Liver (tissue), 9 donors: ENCODE measurements around the gene FITM2. TPM values are rescaled to one million over a fixed set of nuclear protein-coding genes. Genes with fewer than 3 reads are reported as not detected.

Experiments
- DNase-seq: peaks from one replicate; pipeline ENCODE4 v3.0.0-alpha.2; 2017; ENCODE audit warnings: low spot score
- H3K27ac ChIP-seq, 2 donors: one replicate each; pipeline ENCODE4 v1.7.0; 2013; ENCODE audit warnings: inconsistent platforms in 2 of 2, low read length in 2 of 2, control low read depth in 1 of 2, low read depth in 1 of 2, mild to moderate bottlenecking in 1 of 2
- H3K27me3 ChIP-seq, 4 donors: one replicate each; pipeline versions ENCODE4 v1.6.1 to v1.7.0; 2013; ENCODE audit warnings: low read length in 3 of 4, inconsistent platforms in 1 of 4, mild to moderate bottlenecking in 1 of 4, moderate library complexity in 1 of 4; ENCODE audit not compliant: control insufficient read depth in 4 of 4, insufficient read depth in 4 of 4
- H3K36me3 ChIP-seq, 4 donors: one replicate each; pipeline versions ENCODE4 v1.6.1 to v1.7.0; 2013; ENCODE audit warnings: low read length in 3 of 4, mild to moderate bottlenecking in 3 of 4, low read depth in 1 of 4, moderate library complexity in 1 of 4; ENCODE audit not compliant: control insufficient read depth in 4 of 4, insufficient read depth in 3 of 4
- H3K4me1 ChIP-seq, 4 donors: one replicate each; pipeline versions ENCODE4 v1.6.1 to v1.7.0; 2013; ENCODE audit warnings: low read length in 3 of 4, mild to moderate bottlenecking in 3 of 4, moderate library complexity in 1 of 4; ENCODE audit not compliant: control insufficient read depth in 4 of 4, insufficient read depth in 4 of 4
- H3K4me3 ChIP-seq, 3 donors: one replicate each; pipeline versions ENCODE4 v1.6.1 to v1.7.0; 2013; ENCODE audit warnings: low read length in 3 of 3, control low read depth in 1 of 3, low read depth in 1 of 3, mild to moderate bottlenecking in 1 of 3
- H3K9ac ChIP-seq, 2 donors: one replicate each; pipeline ENCODE4 v1.7.0; 2013; ENCODE audit warnings: low read length in 2 of 2, mild to moderate bottlenecking in 2 of 2, moderate library complexity in 2 of 2, control low read depth in 1 of 2, low read depth in 1 of 2
- H3K9me3 ChIP-seq, 4 donors: one replicate each; pipeline versions ENCODE4 v1.6.1 to v1.7.0; 2013; ENCODE audit warnings: low read length in 3 of 4; ENCODE audit not compliant: control insufficient read depth in 4 of 4
- EGR1 ChIP-seq, 2 donors: IDR thresholded peaks; 2 replicates each; pipeline ENCODE4 v1.6.1; 2016 to 2018; ENCODE audit warnings: antibody characterized with exemption in 2 of 2, low read depth in 2 of 2
- FOXA1 ChIP-seq: IDR thresholded peaks from 2 replicates; pipeline ENCODE4 v1.6.1; 2016; ENCODE audit warnings: antibody characterized with exemption
- FOXA2 ChIP-seq: IDR thresholded peaks from 2 replicates; pipeline ENCODE4 v1.6.1; 2016; ENCODE audit warnings: antibody characterized with exemption
- GABPA ChIP-seq, 2 donors: IDR thresholded peaks in 1 of 2; conservative IDR thresholded peaks in 1 of 2; 2 replicates each; pipeline ENCODE4 v1.6.1; 2016; ENCODE audit warnings: antibody characterized with exemption in 2 of 2, mild to moderate bottlenecking in 1 of 2, moderate library complexity in 1 of 2
- HNF4A ChIP-seq, 2 donors: conservative IDR thresholded peaks; 2 replicates each; pipeline ENCODE4 v1.6.1; 2016; ENCODE audit warnings: antibody characterized with exemption in 2 of 2, mild to moderate bottlenecking in 2 of 2
- HNF4G ChIP-seq: IDR thresholded peaks from 2 replicates; pipeline ENCODE4 v1.6.1; 2016; ENCODE audit warnings: antibody characterized with exemption
- JUND ChIP-seq, 2 donors: IDR thresholded peaks; 2 replicates each; pipeline ENCODE4 v1.6.1; 2016; ENCODE audit warnings: antibody characterized with exemption in 2 of 2
- NR2F2 ChIP-seq: IDR thresholded peaks from 2 replicates; pipeline ENCODE4 v1.6.1; 2016; ENCODE audit warnings: antibody characterized with exemption
- RAD21 ChIP-seq, 2 donors: IDR thresholded peaks; 2 replicates each; pipeline ENCODE4 v1.6.1; 2016; ENCODE audit warnings: antibody characterized with exemption in 2 of 2, mild to moderate bottlenecking in 2 of 2
- RXRA ChIP-seq, 2 donors: IDR thresholded peaks; 2 replicates each; pipeline ENCODE4 v1.6.1; 2017 to 2018; ENCODE audit warnings: antibody characterized with exemption in 2 of 2, mild to moderate bottlenecking in 1 of 2
- SP1 ChIP-seq: IDR thresholded peaks from 2 replicates; pipeline ENCODE4 v1.6.1; 2018; ENCODE audit warnings: antibody characterized with exemption, mild to moderate bottlenecking
- YY1 ChIP-seq: IDR thresholded peaks from 2 replicates; pipeline ENCODE4 v1.6.1; 2016; ENCODE audit warnings: antibody characterized with exemption, mild to moderate bottlenecking
- WGBS: extraction: QIAGEN DNeasy Blood & Tissue Kit; methylation state at CpG from one replicate; pipeline ENCODE4 v1.1.7; 2013; 5-methylcytosine and 5-hydroxymethylcytosine counted together
- polyA plus RNA-seq, 2 donors: library from polyadenylated mRNA; stranded (reverse) in 1 of 2; unstranded in 1 of 2; fragments of 200-250 nt in 1 of 2; fragments of >200 nt in 1 of 2; fragmentation: Nextera tagmentation in 1 of 2; extraction: Ambion mirVana in 1 of 2; gene quantifications; one replicate each; pipeline versions ENCODE4 v1.2.1 to v1.2.3, GENCODE V29; 2013 to 2015
- total RNA-seq, 2 donors: library from RNA; depleted of rRNA; stranded (reverse); fragments of >200 nt; gene quantifications; one replicate each; pipeline ENCODE4 v1.2.3, GENCODE V29; 2014
- TF ChIP-seq, protein P1 (sequence below): IDR thresholded peaks from 2 replicates; pipeline ENCODE4 v1.6.1; 2016; ENCODE audit warnings: antibody characterized with exemption
- TF ChIP-seq, protein P2 (sequence below): IDR thresholded peaks from 2 replicates; pipeline ENCODE4 v1.6.1; 2016; ENCODE audit warnings: antibody characterized with exemption, mild to moderate bottlenecking
- donor health status: healthy.
- donor health status: healthy.
- donor health status: healthy.
- donor health status: healthy.
- donor health status: healthy.

The FITM2 gene
- total and polyA plus RNA-seq, 4 donors: 3.3 to 9.9 (median 3.9) TPM

DNA sequence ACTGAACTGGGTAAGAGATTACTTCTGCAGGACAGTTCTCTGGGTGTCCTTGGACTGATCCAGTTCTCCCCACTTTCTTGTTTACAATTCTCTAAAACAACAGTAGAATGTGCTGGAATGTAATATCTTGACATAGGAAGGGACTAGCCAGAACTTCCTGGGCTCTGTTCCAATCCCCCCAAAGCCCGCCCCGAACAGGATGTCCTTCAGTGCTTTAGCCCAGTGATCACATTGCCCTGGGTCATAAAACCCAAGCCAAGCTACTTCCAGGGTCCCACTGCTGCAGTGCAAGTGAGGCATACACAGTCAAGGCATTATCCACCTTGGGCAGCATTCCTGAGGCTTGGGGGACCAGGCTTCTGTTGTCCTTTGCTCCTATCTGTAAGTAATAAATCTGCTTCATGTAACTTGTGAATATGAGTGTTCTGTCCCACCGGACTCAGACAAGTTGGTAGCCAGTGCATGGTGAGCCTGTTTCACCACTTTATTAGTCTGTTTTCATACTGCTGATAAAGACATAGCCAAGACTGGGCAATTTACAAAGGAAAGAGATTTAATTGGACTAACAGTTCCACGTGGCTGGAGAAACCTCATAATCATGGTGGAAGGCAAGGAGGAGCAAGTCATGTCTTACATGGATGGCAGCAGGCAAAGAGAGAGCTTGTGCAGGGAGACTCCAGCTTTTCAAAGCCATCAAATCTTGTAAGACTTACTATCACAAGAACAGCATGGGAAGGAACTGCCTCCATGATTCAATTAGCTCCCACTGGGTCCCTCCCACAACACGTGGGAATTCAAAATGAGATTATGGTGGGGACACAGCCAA lies 23.5 kb downstream of the FITM2 start (continued):
- TF ChIP-seq HNF4G: no peak

DNA sequence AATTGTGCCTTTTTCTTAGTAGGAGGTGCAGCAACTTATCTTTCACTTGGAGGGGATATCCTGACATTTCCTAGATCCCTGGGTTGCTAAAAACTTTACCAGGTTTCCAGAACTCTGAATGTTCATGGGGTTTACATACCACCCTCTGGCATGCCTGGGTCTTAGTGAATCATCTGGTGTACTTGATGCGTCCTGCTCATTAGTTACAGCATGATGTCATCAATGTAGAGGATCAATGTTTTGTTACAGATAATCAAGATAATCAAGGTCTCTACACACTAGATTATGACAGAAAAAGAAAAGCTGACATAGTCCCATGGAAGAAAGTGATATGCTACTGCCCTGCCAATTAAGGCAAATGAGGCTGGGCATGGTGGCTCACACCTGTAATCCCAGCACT lies 27.0 kb downstream of the FITM2 start:
- no peak overlapping the region for H3K4me3 ChIP-seq
- no peaks in the 10 kb centered on the region for H3K9me3 ChIP-seq
- no peak for DNase-seq
- 100% methylated on average over 1 of the region's 1 CpG for WGBS
- no peaks in the 10 kb centered on the region for H3K4me1 ChIP-seq
- H3K27ac ChIP-seq: no peak overlapping the region
- TF ChIP-seq RAD21 (IDR thresholded peaks at IDR 0.05) (no peak), EGR1 (IDR thresholded peaks at IDR 0.05; ENCODE audit: low read depth in 2 of 2) (no peak), SP1 (no peak), GABPA (IDR thresholded peaks at IDR 0.05 in 1 of 2, conservative IDR thresholded peaks at IDR 0.05 in 1 of 2) (no peak)
- no peaks in the 10 kb centered on the region for H3K27me3 ChIP-seq
- no peaks in the 10 kb centered on the region for H3K36me3 ChIP-seq
- H3K9ac ChIP-seq: no peak overlapping the region

DNA sequence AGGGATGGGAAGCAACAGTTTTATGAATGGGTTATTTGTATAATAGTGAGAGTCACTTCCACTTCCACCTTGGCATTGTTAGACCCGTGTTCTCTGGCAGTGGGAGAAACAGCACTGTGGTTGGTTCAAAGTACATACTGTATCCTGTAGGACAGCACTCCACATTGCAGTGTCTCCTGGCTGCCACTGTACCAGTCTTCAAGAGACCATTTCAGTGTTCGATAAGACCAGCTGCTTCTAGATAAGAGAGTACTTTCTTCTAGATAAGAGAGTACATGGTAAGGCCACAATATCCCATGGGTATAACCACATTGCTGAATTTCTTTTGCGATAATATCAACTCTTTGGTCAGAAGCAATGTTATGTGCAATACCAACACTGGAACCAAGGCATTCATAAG lies 28.8 kb downstream of the FITM2 start:
- H3K4me3 ChIP-seq: no peak overlapping the region
- WGBS: 75% methylated on average over 3 of the region's 3 CpGs
- H3K4me1 ChIP-seq: no peaks in the 10 kb centered on the region
- H3K9ac ChIP-seq: no peak overlapping the region
- H3K9me3 ChIP-seq: no peaks in the 10 kb centered on the region
- H3K36me3 ChIP-seq: no peaks in the 10 kb centered on the region
- no peak for TF ChIP-seq HNF4A (conservative IDR thresholded peaks at IDR 0.05)
- DNase-seq: no peak
- H3K27me3 ChIP-seq: no peaks in the 10 kb centered on the region
- no peak overlapping the region for H3K27ac ChIP-seq

DNA sequence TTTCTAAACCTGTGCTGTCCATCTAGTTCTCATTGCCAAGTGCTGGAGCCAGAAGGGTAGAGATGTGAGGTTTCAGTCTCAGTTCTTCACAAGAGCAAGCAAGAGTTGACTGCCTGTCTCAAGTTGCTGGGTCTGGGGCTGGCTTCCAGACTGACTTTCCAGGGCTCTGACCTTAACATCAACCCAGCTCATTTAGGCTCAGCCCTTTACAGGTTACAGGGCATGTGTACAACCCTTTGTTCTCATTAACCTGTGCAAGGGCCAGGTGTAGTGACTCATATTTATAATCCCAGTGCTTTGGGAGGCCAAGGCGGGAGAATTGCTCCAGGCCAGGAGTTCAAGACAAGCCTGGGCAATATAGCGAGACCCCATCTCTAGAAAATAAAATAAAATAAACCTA lies 30.6 kb downstream of the FITM2 start:
- Histone ChIP-seq H3K27ac (no peak overlapping the region), H3K4me1 (no peaks in the 10 kb centered on the region), H3K9me3 (no peaks in the 10 kb centered on the region), H3K36me3 (no peaks in the 10 kb centered on the region), H3K27me3 (no peaks in the 10 kb centered on the region), H3K4me3 (no peak overlapping the region), H3K9ac (no peak overlapping the region)
- 94% methylated on average over 2 of the region's 2 CpGs for WGBS
- no peak for DNase-seq
- TF ChIP-seq GABPA (IDR thresholded peaks at IDR 0.05 in 1 of 2, conservative IDR thresholded peaks at IDR 0.05 in 1 of 2) (no peak), YY1 (no peak), FOXA2 (no peak), HNF4A (conservative IDR thresholded peaks at IDR 0.05) (no peak), RXRA (IDR thresholded peaks at IDR 0.05) (no peak), JUND (IDR thresholded peaks at IDR 0.05) (no peak), SP1 (no peak), RAD21 (IDR thresholded peaks at IDR 0.05) (no peak), FOXA1 (no peak), NR2F2 (no peak)
- TF ChIP-seq, protein P1, sequence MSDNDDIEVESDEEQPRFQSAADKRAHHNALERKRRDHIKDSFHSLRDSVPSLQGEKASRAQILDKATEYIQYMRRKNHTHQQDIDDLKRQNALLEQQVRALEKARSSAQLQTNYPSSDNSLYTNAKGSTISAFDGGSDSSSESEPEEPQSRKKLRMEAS: no peak

DNA sequence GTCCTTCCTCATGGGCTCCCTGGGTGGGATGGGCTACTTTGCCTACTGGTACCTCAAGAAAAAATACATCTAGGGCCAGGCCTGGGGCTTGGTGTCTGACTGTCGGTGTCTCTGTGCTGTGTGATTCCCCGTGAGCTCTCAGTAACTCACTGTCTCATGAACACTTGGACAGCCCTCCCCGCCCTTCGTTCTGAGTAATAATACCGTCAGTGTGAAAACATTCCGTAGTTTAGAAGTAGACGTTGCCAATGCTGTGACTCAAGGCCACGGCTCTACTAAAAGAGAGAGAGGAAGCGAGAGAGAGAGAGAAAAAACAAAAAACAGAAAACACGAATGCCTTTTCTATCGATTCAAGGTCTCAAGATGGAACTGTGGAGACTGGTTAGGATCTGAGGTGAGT lies 31.8 kb downstream of the FITM2 start:
- no peaks in the 10 kb centered on the region for H3K9me3 ChIP-seq
- WGBS: 94% methylated on average over 11 of the region's 11 CpGs
- DNase-seq: no peak
- H3K4me1 ChIP-seq: no peaks in the 10 kb centered on the region
- no peaks in the 10 kb centered on the region for H3K27me3 ChIP-seq
- H3K27ac ChIP-seq: no peak overlapping the region
- H3K9ac ChIP-seq: no peak overlapping the region
- no peak overlapping the region for H3K4me3 ChIP-seq
- no peaks in the 10 kb centered on the region for H3K36me3 ChIP-seq
- no peak for TF ChIP-seq YY1
- TF ChIP-seq, protein P1: no peak
- TF ChIP-seq, protein P2, sequence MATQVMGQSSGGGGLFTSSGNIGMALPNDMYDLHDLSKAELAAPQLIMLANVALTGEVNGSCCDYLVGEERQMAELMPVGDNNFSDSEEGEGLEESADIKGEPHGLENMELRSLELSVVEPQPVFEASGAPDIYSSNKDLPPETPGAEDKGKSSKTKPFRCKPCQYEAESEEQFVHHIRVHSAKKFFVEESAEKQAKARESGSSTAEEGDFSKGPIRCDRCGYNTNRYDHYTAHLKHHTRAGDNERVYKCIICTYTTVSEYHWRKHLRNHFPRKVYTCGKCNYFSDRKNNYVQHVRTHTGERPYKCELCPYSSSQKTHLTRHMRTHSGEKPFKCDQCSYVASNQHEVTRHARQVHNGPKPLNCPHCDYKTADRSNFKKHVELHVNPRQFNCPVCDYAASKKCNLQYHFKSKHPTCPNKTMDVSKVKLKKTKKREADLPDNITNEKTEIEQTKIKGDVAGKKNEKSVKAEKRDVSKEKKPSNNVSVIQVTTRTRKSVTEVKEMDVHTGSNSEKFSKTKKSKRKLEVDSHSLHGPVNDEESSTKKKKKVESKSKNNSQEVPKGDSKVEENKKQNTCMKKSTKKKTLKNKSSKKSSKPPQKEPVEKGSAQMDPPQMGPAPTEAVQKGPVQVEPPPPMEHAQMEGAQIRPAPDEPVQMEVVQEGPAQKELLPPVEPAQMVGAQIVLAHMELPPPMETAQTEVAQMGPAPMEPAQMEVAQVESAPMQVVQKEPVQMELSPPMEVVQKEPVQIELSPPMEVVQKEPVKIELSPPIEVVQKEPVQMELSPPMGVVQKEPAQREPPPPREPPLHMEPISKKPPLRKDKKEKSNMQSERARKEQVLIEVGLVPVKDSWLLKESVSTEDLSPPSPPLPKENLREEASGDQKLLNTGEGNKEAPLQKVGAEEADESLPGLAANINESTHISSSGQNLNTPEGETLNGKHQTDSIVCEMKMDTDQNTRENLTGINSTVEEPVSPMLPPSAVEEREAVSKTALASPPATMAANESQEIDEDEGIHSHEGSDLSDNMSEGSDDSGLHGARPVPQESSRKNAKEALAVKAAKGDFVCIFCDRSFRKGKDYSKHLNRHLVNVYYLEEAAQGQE: no peak
- TF ChIP-seq HNF4A (conservative IDR thresholded peaks at IDR 0.05): no peak
